Stomach (tissue), 9 donors: ENCODE measurements around the gene KTN1. TPM values are rescaled to one million over a fixed set of nuclear protein-coding genes. Genes with fewer than 3 reads are reported as not detected.

Experiments used
- DNase-seq, 2 donors: peaks; one replicate each; pipeline versions ENCODE4 v3.0.0 to v3.0.0-alpha.2; 2013 to 2019
- H3K27ac ChIP-seq, 5 donors: fragments of 200-600 bp in 4 of 5; sonication (generic) in 4 of 5; one replicate each; pipeline ENCODE4 v1.5.1; 2013 to 2019; ENCODE audit warnings: mild to moderate bottlenecking in 1 of 5, moderate library complexity in 1 of 5
- H3K27me3 ChIP-seq, 3 donors: fragments of 200-600 bp; sonication (generic); one replicate each; pipeline ENCODE4 v1.5.1; 2017 to 2019; ENCODE audit warnings: mixed run types in 1 of 3
- H3K36me3 ChIP-seq, 4 donors: fragments of 200-600 bp; sonication (generic); 1 replicate in 3 of 4; 2 replicates in 1 of 4; pipeline ENCODE4 v1.5.1; 2016 to 2019
- H3K4me1 ChIP-seq, 4 donors: fragments of 200-600 bp; sonication (generic); one replicate each; pipeline ENCODE4 v1.5.1; 2016 to 2019
- H3K4me3 ChIP-seq, 4 donors: fragments of 200-600 bp; sonication (generic) in 3 of 4; one replicate each; pipeline ENCODE4 v1.5.1; 2016 to 2019; ENCODE audit warnings: mild to moderate bottlenecking in 1 of 4
- H3K9me3 ChIP-seq, 4 donors: fragments of 200-600 bp; sonication (generic); one replicate each; pipeline ENCODE4 v1.5.1; 2016 to 2019
- EP300 ChIP-seq: sonication (generic); formaldehyde crosslinking; IDR thresholded peaks from one replicate; pipeline ENCODE4 v1.6.1; 2017; ENCODE audit warnings: antibody characterized with exemption
- POLR2A ChIP-seq, 4 donors: fragments of 450-650 bp; IDR thresholded peaks; one replicate each; pipeline ENCODE4 v1.6.1; 2016; ENCODE audit warnings: antibody characterized with exemption in 4 of 4, control low read depth in 2 of 4, mild to moderate bottlenecking in 1 of 4, moderate library complexity in 1 of 4
- POLR2AphosphoS5 ChIP-seq, 3 donors: sonication (generic); formaldehyde crosslinking; IDR thresholded peaks; one replicate each; pipeline ENCODE4 v1.6.1; 2016; ENCODE audit warnings: antibody characterized with exemption in 3 of 3
- WGBS, 5 donors: extraction: QIAGEN DNeasy Blood & Tissue Kit in 3 of 5; methylation state at CpG; one replicate each; pipeline versions ENCODE4 v1.1.5 to v1.1.7; 2013 to 2018; 5-methylcytosine and 5-hydroxymethylcytosine counted together
- intact Hi-C: fragments of 100-400 bp; cut with DNase I; formaldehyde crosslinking; loops from one replicate; pipeline ENCODE4 v1.15.1; 2023; ENCODE audit warnings: low total_unique reads
- polyA plus RNA-seq, 3 donors: library from polyadenylated mRNA; stranded (reverse); fragments of 200-250 nt; gene quantifications; one replicate each; pipeline ENCODE4 v1.2.3, GENCODE V29; 2013
- total RNA-seq, 5 donors: library from RNA; depleted of rRNA; stranded (reverse); fragments of >200 nt; gene quantifications; one replicate each; pipeline versions ENCODE4 v1.1.0 to v1.2.3, GENCODE V29; 2014 to 2016
- TF ChIP-seq, protein P1 (sequence below), 7 experiments: fragments of 450-650 bp in 4 of 7; fragments of 200-600 bp in 3 of 7; sonication (generic) in 3 of 7; IDR thresholded peaks; one replicate each; pipeline ENCODE4 v1.5.1; 2016 to 2019; ENCODE audit warnings: antibody characterized with exemption in 7 of 7, control low read depth in 2 of 7, mild to moderate bottlenecking in 1 of 7
- donor health status: healthy with polysubstance abuse.
- donor health status: Bipolar disorder and iron deficiency.
- donor health status: healthy.

KTN1 gene
- total and polyA plus RNA-seq, 8 donors: 43.3 to 123 (median 81.2) TPM

DNA sequence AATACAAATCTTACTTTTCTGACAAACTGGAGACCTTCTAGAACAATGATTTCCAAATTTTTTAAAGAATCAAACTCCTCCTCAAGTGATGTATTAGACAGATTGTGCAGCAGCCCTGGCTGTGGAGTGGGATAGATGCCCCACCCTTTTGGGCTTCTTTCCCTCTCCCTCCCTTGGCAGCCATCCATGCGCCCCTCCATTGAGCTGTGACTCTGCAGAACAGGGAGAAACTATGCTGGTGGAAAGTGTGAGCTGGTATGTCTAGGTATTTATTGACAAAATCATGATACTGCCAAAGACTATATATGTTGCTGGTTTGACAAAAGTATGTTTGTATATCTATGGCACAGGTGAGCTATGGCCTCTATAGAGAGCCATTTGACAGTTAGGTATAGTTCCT, 138.5 kb downstream of the KTN1 start:
- Histone ChIP-seq H3K27me3 (no peaks in the 10 kb centered on the region), H3K4me3 (no peak overlapping the region), H3K4me1 (no peaks in the 10 kb centered on the region), H3K9me3 (no peaks in the 10 kb centered on the region), H3K27ac (no peak overlapping the region), H3K36me3 (no peaks in the 10 kb centered on the region)
- DNase-seq: no peak
- intact Hi-C loops: no loop called here
- 78 to 100% (median 92%) methylated on average over 1 of the region's 1 CpG for WGBS, 5 donors
- no peak for TF ChIP-seq EP300
- TF ChIP-seq, protein P1, sequence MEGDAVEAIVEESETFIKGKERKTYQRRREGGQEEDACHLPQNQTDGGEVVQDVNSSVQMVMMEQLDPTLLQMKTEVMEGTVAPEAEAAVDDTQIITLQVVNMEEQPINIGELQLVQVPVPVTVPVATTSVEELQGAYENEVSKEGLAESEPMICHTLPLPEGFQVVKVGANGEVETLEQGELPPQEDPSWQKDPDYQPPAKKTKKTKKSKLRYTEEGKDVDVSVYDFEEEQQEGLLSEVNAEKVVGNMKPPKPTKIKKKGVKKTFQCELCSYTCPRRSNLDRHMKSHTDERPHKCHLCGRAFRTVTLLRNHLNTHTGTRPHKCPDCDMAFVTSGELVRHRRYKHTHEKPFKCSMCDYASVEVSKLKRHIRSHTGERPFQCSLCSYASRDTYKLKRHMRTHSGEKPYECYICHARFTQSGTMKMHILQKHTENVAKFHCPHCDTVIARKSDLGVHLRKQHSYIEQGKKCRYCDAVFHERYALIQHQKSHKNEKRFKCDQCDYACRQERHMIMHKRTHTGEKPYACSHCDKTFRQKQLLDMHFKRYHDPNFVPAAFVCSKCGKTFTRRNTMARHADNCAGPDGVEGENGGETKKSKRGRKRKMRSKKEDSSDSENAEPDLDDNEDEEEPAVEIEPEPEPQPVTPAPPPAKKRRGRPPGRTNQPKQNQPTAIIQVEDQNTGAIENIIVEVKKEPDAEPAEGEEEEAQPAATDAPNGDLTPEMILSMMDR (IDR thresholded peaks at IDR 0.05): no peak
- no peak for TF ChIP-seq POLR2AphosphoS5 (IDR thresholded peaks at IDR 0.05)
- no peak for TF ChIP-seq POLR2A (IDR thresholded peaks at IDR 0.05)

DNA sequence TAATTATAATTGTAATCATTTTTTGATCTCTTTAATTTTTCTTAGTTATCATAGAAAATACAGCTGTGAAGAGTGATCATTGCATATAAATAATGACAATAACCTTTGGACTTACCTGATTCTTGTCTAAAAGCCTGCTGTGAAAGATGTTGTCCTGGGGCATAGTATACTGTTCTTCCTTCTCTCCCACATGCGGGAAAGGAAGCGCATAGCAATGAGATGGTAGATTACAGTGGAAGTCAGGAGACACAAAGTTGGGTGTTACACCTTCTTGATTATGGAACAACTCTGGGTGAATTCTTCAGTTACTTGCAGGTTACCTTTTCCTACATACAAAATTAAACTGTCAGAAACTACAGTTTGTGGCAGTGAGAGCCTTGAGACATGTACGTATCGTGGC, 140.8 kb downstream of the KTN1 start:
- Histone ChIP-seq H3K27ac (no peak overlapping the region), H3K9me3 (no peaks in the 10 kb centered on the region), H3K27me3 (no peaks in the 10 kb centered on the region), H3K4me1 (no peaks in the 10 kb centered on the region), H3K4me3 (no peak overlapping the region), H3K36me3 (no peaks in the 10 kb centered on the region)
- TF ChIP-seq EP300: no peak
- TF ChIP-seq POLR2AphosphoS5 (IDR thresholded peaks at IDR 0.05): no peak
- TF ChIP-seq POLR2A (IDR thresholded peaks at IDR 0.05): no peak
- TF ChIP-seq, protein P1 (IDR thresholded peaks at IDR 0.05): no peak
- intact Hi-C loops: no loop called here
- no peak for DNase-seq
- WGBS, 5 donors: 96 to 98% (median 97%) methylated on average over 4 of the region's 4 CpGs

DNA sequence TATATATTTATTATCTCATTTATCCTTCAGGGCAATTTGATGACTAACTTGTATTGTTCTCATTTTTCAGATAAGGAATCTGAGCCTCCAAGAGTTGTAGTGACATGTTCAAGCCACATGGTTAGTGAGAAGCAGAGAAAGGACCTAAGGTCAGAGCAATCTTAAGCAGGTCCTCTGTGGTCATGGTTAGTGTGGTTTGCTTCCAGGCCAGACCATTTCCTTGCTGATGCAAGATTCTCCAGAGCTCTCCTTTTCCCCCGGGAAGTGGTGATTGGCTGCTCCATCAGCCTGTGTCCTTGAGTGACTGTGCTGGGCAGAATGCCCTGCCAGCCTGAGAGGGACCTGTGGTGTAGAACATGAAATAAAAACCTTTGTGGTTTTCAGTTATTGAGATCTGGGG, 141.3 kb downstream of the KTN1 start:
- H3K4me1 ChIP-seq: no peaks in the 10 kb centered on the region
- no peak overlapping the region for H3K4me3 ChIP-seq
- H3K36me3 ChIP-seq: no peaks in the 10 kb centered on the region
- DNase-seq: no peak
- intact Hi-C loops: no loop called here
- H3K9me3 ChIP-seq: no peaks in the 10 kb centered on the region
- 78 to 94% (median 84%) methylated on average over 1 of the region's 1 CpG for WGBS, 5 donors
- TF ChIP-seq EP300 (no peak), POLR2AphosphoS5 (IDR thresholded peaks at IDR 0.05) (no peak), POLR2A (IDR thresholded peaks at IDR 0.05) (no peak)
- TF ChIP-seq, protein P1 (IDR thresholded peaks at IDR 0.05): no peak
- H3K27ac ChIP-seq: no peak overlapping the region
- H3K27me3 ChIP-seq: no peaks in the 10 kb centered on the region

DNA sequence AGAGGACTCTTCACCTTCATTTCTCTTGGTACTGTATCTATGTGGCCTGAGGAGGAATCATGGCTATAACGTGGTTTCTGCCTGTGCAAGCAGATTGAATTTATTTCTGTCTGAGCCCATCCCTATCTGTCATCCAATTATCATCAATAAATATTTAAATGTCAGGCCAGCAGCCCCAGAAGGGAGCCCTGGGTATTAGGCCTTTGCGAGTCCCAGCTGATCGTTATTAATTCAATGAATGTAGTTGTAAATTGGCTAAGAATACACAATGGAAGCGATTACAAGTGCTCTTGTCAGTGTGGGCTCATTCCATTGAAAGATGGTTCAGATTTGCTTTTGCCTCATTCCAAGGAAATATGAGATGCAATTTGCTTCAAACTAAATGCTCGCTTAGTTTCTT, 142.0 kb downstream of the KTN1 start:
- intact Hi-C loops: no loop called here
- no peaks in the 10 kb centered on the region for H3K27me3 ChIP-seq
- TF ChIP-seq POLR2A (IDR thresholded peaks at IDR 0.05) (no peak), EP300 (no peak), POLR2AphosphoS5 (IDR thresholded peaks at IDR 0.05) (no peak)
- TF ChIP-seq, protein P1 (IDR thresholded peaks at IDR 0.05): no peak

More for the DNA sequence above, 142.0 kb downstream of the KTN1 start:
- no peaks in the 10 kb centered on the region for H3K9me3 ChIP-seq
- H3K4me1 ChIP-seq: no peaks in the 10 kb centered on the region
- no peaks in the 10 kb centered on the region for H3K36me3 ChIP-seq
- no peak overlapping the region for H3K4me3 ChIP-seq
- no peak overlapping the region for H3K27ac ChIP-seq
- 80 to 95% (median 90%) methylated on average over 5 of the region's 5 CpGs for WGBS, 5 donors
- DNase-seq: no peak
